HG03095 (cell line): Measurements from ENCODE around the gene OSBP2.
"Not testable (repeated sequence)": the region's sequence is repeated elsewhere in the genome, so short reads cannot be mapped to it uniquely, and the experiment has no call there.

Source experiments
- ATAC-seq: cut with Tn5 transposase; IDR thresholded peaks from one replicate; pipeline ENCODE4 v1.9.1; 2021; ENCODE audit warnings: moderate library complexity; ENCODE audit not compliant: unreplicated experiment

Gene OSBP2

GRCh38 chr22:30717331-30717921 is 22.8 kb downstream of the OSBP2 start:
- ATAC-seq = no peak

- no peak for ATAC-seq
Observed at GRCh38 chr22:30717952-30718351, 23.3 kb downstream of the OSBP2 start.

GRCh38 chr22:30718491-30718890 is 23.8 kb downstream of the OSBP2 start:
- no peak for ATAC-seq

GRCh38 chr22:30718938-30719337 is 24.3 kb downstream of the OSBP2 start:
- no peak for ATAC-seq

- ATAC-seq = no peak
Observed at GRCh38 chr22:30720263-30720837, 25.7 kb downstream of the OSBP2 start.

GRCh38 chr22:30721741-30722140 is 27.1 kb downstream of the OSBP2 start:
- no peak for ATAC-seq

- ATAC-seq = no peak
Observed at GRCh38 chr22:30728826-30729225, 34.2 kb downstream of the OSBP2 start.

- ATAC-seq = no peak
Observed at GRCh38 chr22:30731658-30732057, 37.0 kb downstream of the OSBP2 start.

- no peak for ATAC-seq
Observed at GRCh38 chr22:30732426-30732825, 37.8 kb downstream of the OSBP2 start.

- ATAC-seq = no peak
Observed at GRCh38 chr22:30733181-30733631, 38.5 kb downstream of the OSBP2 start.

- not testable (repeated sequence) for ATAC-seq
Observed at GRCh38 chr22:30740007-30740406, 45.3 kb downstream of the OSBP2 start.

- not testable (repeated sequence) for ATAC-seq
Observed at GRCh38 chr22:30740511-30740910, 45.8 kb downstream of the OSBP2 start.

- ATAC-seq = no peak
Observed at GRCh38 chr22:30742291-30743256, 47.9 kb downstream of the OSBP2 start.

GRCh38 chr22:30743257-30744020 is 48.8 kb downstream of the OSBP2 start:
- no peak for ATAC-seq

- ATAC-seq = no peak
Observed at GRCh38 chr22:30744224-30744623, 49.5 kb downstream of the OSBP2 start.

- no peak for ATAC-seq
Observed at GRCh38 chr22:30747493-30747892, 52.8 kb downstream of the OSBP2 start.

- ATAC-seq = no peak
Observed at GRCh38 chr22:30749272-30749671, 54.6 kb downstream of the OSBP2 start.

GRCh38 chr22:30749849-30750248 is 55.2 kb downstream of the OSBP2 start:
- ATAC-seq = no peak

- ATAC-seq = no peak
Observed at GRCh38 chr22:30751529-30751928, 56.9 kb downstream of the OSBP2 start.

- ATAC-seq = no peak
Observed at GRCh38 chr22:30752771-30753170, 58.1 kb downstream of the OSBP2 start.

- no peak for ATAC-seq
Observed at GRCh38 chr22:30753701-30754100, 59.0 kb downstream of the OSBP2 start.
